Mesenchymal stem cell (in vitro differentiated cells and primary cell): Measurements from ENCODE around the gene REPS1.

Source experiments
- DNase-seq: peaks from one replicate; pipeline ENCODE4 v3.0.0-alpha.2; 2013
- H2AFZ ChIP-seq: one replicate; pipeline ENCODE4 v1.6.1; 2013; ENCODE audit warnings: low read depth, mild to moderate bottlenecking, control low read depth, inconsistent platforms, low read length, moderate library complexity
- H2AK5ac ChIP-seq: 2 replicates; pipeline ENCODE4 v1.6.1; 2013; ENCODE audit warnings: low read length, moderate library complexity, mild to moderate bottlenecking, inconsistent platforms; ENCODE audit not compliant: severe bottlenecking
- H2BK120ac ChIP-seq: one replicate; pipeline ENCODE4 v1.6.1; 2013; ENCODE audit warnings: low read depth, mild to moderate bottlenecking, inconsistent platforms, low read length, moderate library complexity
- H2BK12ac ChIP-seq, 2 experiments: one replicate each; pipeline ENCODE4 v1.6.1; 2013; ENCODE audit warnings: inconsistent platforms in 2 of 2, low read length in 2 of 2, mild to moderate bottlenecking in 2 of 2, moderate library complexity in 2 of 2, control low read depth in 1 of 2
- H2BK15ac ChIP-seq: one replicate; pipeline ENCODE4 v1.6.1; 2013; ENCODE audit warnings: mild to moderate bottlenecking, low read depth, inconsistent platforms; ENCODE audit not compliant: poor library complexity, severe bottlenecking
- H2BK5ac ChIP-seq: 2 replicates; pipeline ENCODE4 v1.6.1; 2013; ENCODE audit warnings: low read depth, mild to moderate bottlenecking, low read length, control low read depth, inconsistent platforms; ENCODE audit not compliant: poor library complexity, severe bottlenecking
- H3K14ac ChIP-seq, 2 experiments: one replicate each; pipeline ENCODE4 v1.6.1; 2013; ENCODE audit warnings: inconsistent platforms in 2 of 2, low read length in 2 of 2, control low read depth in 1 of 2, mild to moderate bottlenecking in 1 of 2, moderate library complexity in 1 of 2
- H3K18ac ChIP-seq, 2 experiments: one replicate each; pipeline ENCODE4 v1.6.1; 2013; ENCODE audit warnings: inconsistent platforms in 2 of 2, low read length in 2 of 2, control low read depth in 1 of 2, low read depth in 1 of 2, mild to moderate bottlenecking in 1 of 2
- H3K23ac ChIP-seq, 2 experiments: one replicate each; pipeline ENCODE4 v1.6.1; 2013; ENCODE audit warnings: inconsistent platforms in 2 of 2, low read length in 2 of 2, mild to moderate bottlenecking in 2 of 2, moderate library complexity in 2 of 2, control low read depth in 1 of 2
- H3K27ac ChIP-seq: 2 replicates; pipeline ENCODE4 v1.5.1; 2013; ENCODE audit warnings: mild to moderate bottlenecking, moderate library complexity, low read length, control low read depth, inconsistent platforms; ENCODE audit not compliant: poor library complexity, severe bottlenecking
- H3K27me3 ChIP-seq, 2 experiments: 2 replicates each; pipeline versions ENCODE4 v1.6.1 to v1.7.0; 2013; ENCODE audit warnings: low read length in 2 of 2, mild to moderate bottlenecking in 2 of 2, moderate library complexity in 2 of 2, control low read depth in 1 of 2, inconsistent platforms in 1 of 2; ENCODE audit not compliant: control insufficient read depth in 1 of 2, insufficient read depth in 1 of 2
- H3K36me3 ChIP-seq, 2 experiments: 2 replicates each; pipeline versions ENCODE4 v1.6.1 to v1.7.0; 2013; ENCODE audit warnings: low read length in 2 of 2, control low read depth in 1 of 2, inconsistent platforms in 1 of 2, low read depth in 1 of 2, mild to moderate bottlenecking in 1 of 2; ENCODE audit not compliant: insufficient read depth in 2 of 2, control insufficient read depth in 1 of 2
- H3K4ac ChIP-seq, 2 experiments: one replicate each; pipeline ENCODE4 v1.6.1; 2013; ENCODE audit warnings: inconsistent platforms in 2 of 2, low read length in 2 of 2, mild to moderate bottlenecking in 2 of 2, moderate library complexity in 2 of 2, control low read depth in 1 of 2, low read depth in 1 of 2
- H3K4me1 ChIP-seq: 2 replicates; pipeline ENCODE4 v1.6.1; 2013; ENCODE audit warnings: low read depth, low read length, control low read depth; ENCODE audit not compliant: control insufficient read depth, insufficient read depth
- H3K4me2 ChIP-seq: 2 replicates; pipeline ENCODE4 v1.6.1; 2013; ENCODE audit warnings: low read length, mild to moderate bottlenecking, inconsistent platforms; ENCODE audit not compliant: poor library complexity, severe bottlenecking
- H3K4me3 ChIP-seq, 2 experiments: 2 replicates each; pipeline versions ENCODE4 v1.5.1 to v1.7.0; 2013; ENCODE audit warnings: low read length in 2 of 2, mild to moderate bottlenecking in 2 of 2, control low read depth in 1 of 2, low read depth in 1 of 2; ENCODE audit not compliant: insufficient read depth in 1 of 2
- H3K79me1 ChIP-seq: replicated peaks from 2 replicates; pipeline ENCODE4 v1.6.1; 2013; ENCODE audit warnings: mild to moderate bottlenecking, control low read depth, low read length, inconsistent platforms; ENCODE audit not compliant: poor library complexity, severe bottlenecking
- H3K9ac ChIP-seq: 2 replicates; pipeline ENCODE4 v1.7.0; 2013; ENCODE audit warnings: mild to moderate bottlenecking, low read length, moderate library complexity
- H3K9me3 ChIP-seq: 2 replicates; pipeline ENCODE4 v1.7.0; 2013; ENCODE audit warnings: mild to moderate bottlenecking, low read length; ENCODE audit not compliant: control insufficient read depth
- H4K8ac ChIP-seq: one replicate; pipeline ENCODE4 v1.6.1; 2013; ENCODE audit warnings: inconsistent platforms, mild to moderate bottlenecking, low read length, moderate library complexity
- H4K91ac ChIP-seq: one replicate; pipeline ENCODE4 v1.6.1; 2013; ENCODE audit warnings: mild to moderate bottlenecking, low read length, inconsistent platforms
- WGBS: methylation state at CpG from one replicate; pipeline ENCODE4 v1.1.7; 2013; ENCODE audit warnings: mixed read lengths; 5-methylcytosine and 5-hydroxymethylcytosine counted together

Gene REPS1

DNA sequence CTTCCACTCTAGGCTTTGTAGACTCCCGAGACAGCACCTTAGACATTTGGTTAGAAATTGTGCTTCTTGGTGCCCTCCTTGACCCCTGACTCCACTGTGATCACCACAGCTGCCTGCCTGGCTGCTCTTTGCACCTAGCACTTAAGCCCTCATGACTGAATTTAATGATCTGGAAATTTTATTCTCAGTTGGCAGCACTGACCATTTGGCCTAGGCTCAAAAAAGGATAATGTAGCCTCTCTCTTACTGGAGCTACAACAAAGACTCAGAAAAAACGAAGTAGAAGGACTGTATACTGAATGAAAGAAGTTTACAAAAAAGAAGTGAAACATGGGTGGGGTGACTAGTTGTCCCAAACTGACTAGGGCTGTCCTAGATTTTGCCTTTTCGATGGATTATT is 29.2 kb upstream of the REPS1 start:
- 87% methylated on average over 3 of the region's 3 CpGs for WGBS

DNA sequence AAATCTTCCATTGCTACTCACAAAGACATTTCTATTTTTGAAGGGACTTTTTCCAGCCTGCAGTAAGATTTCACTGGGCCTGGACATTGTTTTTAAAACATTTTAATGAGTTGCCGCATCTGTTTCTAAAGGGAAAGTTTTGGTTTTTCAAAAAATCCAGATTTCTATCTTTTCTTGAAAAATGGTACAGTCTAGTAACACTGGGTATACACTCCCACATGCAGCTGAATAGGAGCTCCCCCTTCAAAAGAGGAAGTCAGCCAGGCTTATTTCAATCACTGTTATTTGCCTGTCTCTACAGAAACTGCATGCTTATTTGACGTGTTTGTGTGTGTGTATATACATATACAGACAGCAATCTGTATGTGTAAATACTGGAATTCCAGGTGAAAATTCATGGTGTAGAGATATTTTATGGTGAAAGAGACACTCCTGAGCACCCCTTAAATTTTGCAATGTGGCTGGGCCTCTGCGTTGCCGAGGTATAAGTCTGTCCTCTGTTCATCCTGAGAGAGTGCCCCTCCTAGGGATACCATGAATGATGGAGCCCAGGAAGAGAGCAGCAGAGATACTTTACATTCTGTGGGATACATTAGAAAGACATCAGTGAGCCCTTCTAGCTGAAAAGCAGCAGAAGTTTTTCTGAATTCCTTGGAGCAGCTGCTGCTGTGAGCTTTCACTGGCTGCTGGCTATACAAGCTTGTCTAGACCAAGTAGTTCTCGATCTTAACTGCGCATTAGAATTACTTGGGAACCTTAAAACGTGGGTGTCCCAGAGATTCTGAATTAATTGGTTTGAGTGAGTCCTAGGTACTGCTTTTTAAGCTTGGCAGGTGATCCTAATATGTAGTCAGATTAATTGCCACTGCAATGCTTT is 28.5 kb upstream of the REPS1 start:
- no peak overlapping the region for H2BK5ac ChIP-seq
- H3K9me3 ChIP-seq: no peaks in the 10 kb centered on the region
- 78% methylated on average over 7 of the region's 7 CpGs for WGBS
- no peak overlapping the region for H2BK12ac ChIP-seq
- no peak overlapping the region for H3K18ac ChIP-seq
- no peak overlapping the region for H3K14ac ChIP-seq
- no peak overlapping the region for H3K27ac ChIP-seq
- no peak overlapping the region for H3K4ac ChIP-seq
- no peak overlapping the region for H2AFZ ChIP-seq
- no peak overlapping the region for H3K9ac ChIP-seq
- no peak overlapping the region for H4K8ac ChIP-seq
- no peaks in the 10 kb centered on the region for H3K79me1 ChIP-seq
- no peak overlapping the region for H2AK5ac ChIP-seq
- no peak overlapping the region for H3K4me3 ChIP-seq
- H3K4me1 ChIP-seq: no peaks in the 10 kb centered on the region
- DNase-seq: no peak
- H3K36me3 ChIP-seq: no peaks in the 10 kb centered on the region
- no peak overlapping the region for H2BK120ac ChIP-seq
- H2BK15ac ChIP-seq: no peak overlapping the region
- H4K91ac ChIP-seq: no peak overlapping the region
- no peak overlapping the region for H3K4me2 ChIP-seq
- peaks cover 0 to 4% of the 10 kb centered on the region in 2 experiments for H3K27me3 ChIP-seq
- H3K23ac ChIP-seq: no peak overlapping the region

More for the DNA sequence above, 29.2 kb upstream of the REPS1 start:
- H3K14ac ChIP-seq: no peak overlapping the region
- H3K9me3 ChIP-seq: no peaks in the 10 kb centered on the region
- H3K9ac ChIP-seq: no peak overlapping the region
- H2AFZ ChIP-seq: no peak overlapping the region
- no peaks in the 10 kb centered on the region for H3K36me3 ChIP-seq
- no peak overlapping the region for H3K23ac ChIP-seq
- no peak overlapping the region for H3K4me2 ChIP-seq
- H2BK5ac ChIP-seq: no peak overlapping the region
- DNase-seq: no peak
- H2BK15ac ChIP-seq: no peak overlapping the region
- no peak overlapping the region for H4K91ac ChIP-seq
- H3K27me3 ChIP-seq: peaks cover 0 to 4% of the 10 kb centered on the region in 2 experiments
- H3K79me1 ChIP-seq: no peaks in the 10 kb centered on the region
- no peak overlapping the region for H2AK5ac ChIP-seq
- H3K27ac ChIP-seq: no peak overlapping the region
- no peaks in the 10 kb centered on the region for H3K4me1 ChIP-seq
- H4K8ac ChIP-seq: no peak overlapping the region
- no peak overlapping the region for H3K18ac ChIP-seq
- H2BK12ac ChIP-seq: no peak overlapping the region
- H3K4ac ChIP-seq: no peak overlapping the region
- H3K4me3 ChIP-seq: no peak overlapping the region
- no peak overlapping the region for H2BK120ac ChIP-seq

- WGBS: 92% methylated on average over 3 of the region's 3 CpGs
These were observed 26.9 kb upstream of the REPS1 start for GRCh38 chr6:139014945-139015344.

DNA sequence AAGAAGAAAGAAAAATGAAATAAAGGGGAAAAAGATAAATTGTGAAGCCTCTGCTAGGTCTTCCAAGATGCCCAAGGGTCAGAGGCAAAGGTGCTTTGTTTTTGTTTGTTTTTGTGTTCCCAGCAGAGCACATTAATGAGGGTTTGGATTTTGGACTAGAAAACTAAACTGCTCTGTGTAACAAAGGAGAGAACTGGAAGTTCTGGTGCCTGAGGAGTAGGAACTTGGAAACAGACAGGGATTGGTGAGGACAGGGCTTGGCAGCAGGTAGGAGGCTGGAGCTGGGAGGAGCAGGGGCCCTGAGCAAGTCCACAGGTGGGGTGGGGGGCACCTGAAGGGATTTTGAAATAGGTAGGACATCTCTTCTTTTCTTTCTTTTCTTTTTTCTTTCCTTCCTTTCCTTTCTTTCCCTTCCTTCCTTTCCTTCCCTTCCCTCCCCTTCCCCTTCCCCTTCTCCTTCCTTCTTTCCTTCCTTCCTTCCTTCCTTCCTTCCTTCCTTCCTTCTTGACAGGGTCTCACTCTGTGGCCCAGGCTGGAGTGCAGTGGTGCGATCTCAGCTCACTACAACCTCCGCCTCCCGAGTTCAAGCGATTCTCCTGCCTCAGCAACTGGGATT is 25.2 kb upstream of the REPS1 start:
- Histone ChIP-seq H2AFZ (no peak overlapping the region), H3K18ac (no peak overlapping the region), H3K4ac (no peak overlapping the region), H3K9me3 (no peaks in the 10 kb centered on the region), H3K4me2 (no peak overlapping the region), H3K9ac (no peak overlapping the region), H3K4me1 (no peaks in the 10 kb centered on the region), H3K23ac (no peak overlapping the region), H4K91ac (no peak overlapping the region), H2AK5ac (no peak overlapping the region), H2BK15ac (no peak overlapping the region), H3K4me3 (no peak overlapping the region), H3K36me3 (no peaks in the 10 kb centered on the region), H2BK12ac (no peak overlapping the region), H3K79me1 (no peaks in the 10 kb centered on the region), H4K8ac (no peak overlapping the region), H3K27me3 (peaks cover 0 to 4% of the 10 kb centered on the region in 2 experiments), H2BK5ac (no peak overlapping the region), H3K27ac (no peak overlapping the region), H2BK120ac (no peak overlapping the region), H3K14ac (no peak overlapping the region)
- 100% methylated on average over 4 of the region's 4 CpGs for WGBS
- no peak for DNase-seq

More at GRCh38 chr6:139014945-139015344, 26.9 kb upstream of the REPS1 start:
- Histone ChIP-seq H3K9me3 (no peaks in the 10 kb centered on the region), H2AK5ac (no peak overlapping the region), H3K4me1 (no peaks in the 10 kb centered on the region), H2BK120ac (no peak overlapping the region), H3K27ac (no peak overlapping the region), H3K23ac (no peak overlapping the region), H3K9ac (no peak overlapping the region), H2BK15ac (no peak overlapping the region), H3K4ac (no peak overlapping the region), H3K4me2 (no peak overlapping the region), H3K4me3 (no peak overlapping the region), H3K79me1 (no peaks in the 10 kb centered on the region), H4K91ac (no peak overlapping the region), H2BK5ac (no peak overlapping the region), H4K8ac (no peak overlapping the region), H2BK12ac (no peak overlapping the region), H3K18ac (no peak overlapping the region), H3K27me3 (peaks cover 0 to 4% of the 10 kb centered on the region in 2 experiments), H2AFZ (no peak overlapping the region), H3K14ac (no peak overlapping the region), H3K36me3 (no peaks in the 10 kb centered on the region)
- no peak for DNase-seq
